Cardiac muscle cell (in vitro differentiated cells and primary cell): ENCODE measurements around the gene EXOC6. TPM values are rescaled to one million over a fixed set of nuclear protein-coding genes. Genes with fewer than 3 reads are reported as not detected.

Source experiments
- DNase-seq, 2 donors: peaks; one replicate each; pipeline versions ENCODE4 v3.0.0 to v3.0.0-alpha.2; 2010 to 2017; ENCODE audit warnings: low read depth in 1 of 2, low spot score in 1 of 2
- H3K27ac ChIP-seq: fragments of 200-600 bp; sonication (generic); 2 replicates; pipeline ENCODE4 v1.5.1; 2016
- H3K27me3 ChIP-seq: fragments of 200-600 bp; sonication (generic); 2 replicates; pipeline ENCODE4 v1.6.0; 2016; ENCODE audit warnings: control low read depth
- H3K36me3 ChIP-seq: fragments of 200-600 bp; sonication (generic); 2 replicates; pipeline ENCODE4 v1.5.1; 2016; ENCODE audit warnings: control low read depth
- H3K4me1 ChIP-seq: fragments of 200-600 bp; sonication (generic); 2 replicates; pipeline ENCODE4 v1.8.1; 2017; ENCODE audit warnings: low read depth, mild to moderate bottlenecking, mixed run types
- H3K4me3 ChIP-seq: fragments of 200-600 bp; sonication (generic); 2 replicates; pipeline ENCODE4 v1.5.1; 2016; ENCODE audit warnings: mild to moderate bottlenecking
- H3K9me3 ChIP-seq: fragments of 200-600 bp; sonication (generic); 2 replicates; pipeline ENCODE4 v1.5.1; 2017; ENCODE audit warnings: low read depth, mild to moderate bottlenecking, control low read depth
- polyA plus RNA-seq: library from polyadenylated mRNA; unstranded; fragments of >200 nt; fragmentation: Nextera tagmentation; extraction: Ambion mirVana; gene quantifications from 2 replicates; pipeline ENCODE4 v1.2.1, GENCODE V29; 2016
- total RNA-seq: library from RNA; depleted of rRNA; stranded (reverse); fragments of >200 nt; gene quantifications from 2 replicates; pipeline ENCODE4 v1.2.3, GENCODE V29; 2016
- TF ChIP-seq, protein P1 (sequence below): IDR thresholded peaks from 2 replicates; pipeline ENCODE4 v1.5.1; 2012; ENCODE audit warnings: low read depth, mild to moderate bottlenecking, low read length

The EXOC6 gene
- total and polyA plus RNA-seq, 2 experiments from 2014 or later: 5.7 to 6.3 TPM

DNA sequence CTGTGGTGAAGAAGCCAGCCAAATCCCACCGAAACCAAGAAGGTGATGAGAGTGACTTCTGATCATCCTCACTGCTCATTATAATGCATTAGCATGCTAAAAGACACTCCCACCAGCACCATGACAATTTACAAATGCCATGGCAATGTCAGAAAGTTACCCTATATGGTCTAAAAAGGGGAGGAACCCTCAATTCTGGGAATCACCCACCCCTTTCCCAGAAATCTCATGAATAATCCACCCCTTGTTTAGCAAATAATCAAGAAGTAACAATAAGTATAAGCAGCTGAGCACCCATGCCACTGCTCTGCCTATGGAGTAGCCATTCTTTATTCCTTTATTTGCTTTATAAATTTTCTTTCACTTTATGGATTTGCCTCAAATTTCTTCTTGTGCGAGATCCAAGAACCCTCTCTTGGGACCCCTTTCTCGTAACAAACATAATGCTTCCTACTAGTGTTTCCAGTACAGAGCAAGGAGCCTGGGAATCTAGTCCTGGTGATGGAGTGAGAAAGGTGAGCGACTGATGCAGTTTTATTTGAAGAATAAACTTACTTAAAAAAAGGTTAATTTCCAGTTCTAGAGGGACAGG lies 18.4 kb upstream of the EXOC6 start:
- no peak overlapping the region for H3K27ac ChIP-seq
- H3K4me3 ChIP-seq: no peak overlapping the region
- H3K4me1 ChIP-seq: no peaks in the 10 kb centered on the region
- TF ChIP-seq, protein P1, sequence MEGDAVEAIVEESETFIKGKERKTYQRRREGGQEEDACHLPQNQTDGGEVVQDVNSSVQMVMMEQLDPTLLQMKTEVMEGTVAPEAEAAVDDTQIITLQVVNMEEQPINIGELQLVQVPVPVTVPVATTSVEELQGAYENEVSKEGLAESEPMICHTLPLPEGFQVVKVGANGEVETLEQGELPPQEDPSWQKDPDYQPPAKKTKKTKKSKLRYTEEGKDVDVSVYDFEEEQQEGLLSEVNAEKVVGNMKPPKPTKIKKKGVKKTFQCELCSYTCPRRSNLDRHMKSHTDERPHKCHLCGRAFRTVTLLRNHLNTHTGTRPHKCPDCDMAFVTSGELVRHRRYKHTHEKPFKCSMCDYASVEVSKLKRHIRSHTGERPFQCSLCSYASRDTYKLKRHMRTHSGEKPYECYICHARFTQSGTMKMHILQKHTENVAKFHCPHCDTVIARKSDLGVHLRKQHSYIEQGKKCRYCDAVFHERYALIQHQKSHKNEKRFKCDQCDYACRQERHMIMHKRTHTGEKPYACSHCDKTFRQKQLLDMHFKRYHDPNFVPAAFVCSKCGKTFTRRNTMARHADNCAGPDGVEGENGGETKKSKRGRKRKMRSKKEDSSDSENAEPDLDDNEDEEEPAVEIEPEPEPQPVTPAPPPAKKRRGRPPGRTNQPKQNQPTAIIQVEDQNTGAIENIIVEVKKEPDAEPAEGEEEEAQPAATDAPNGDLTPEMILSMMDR: no peak
- no peaks in the 10 kb centered on the region for H3K27me3 ChIP-seq
- no peaks in the 10 kb centered on the region for H3K36me3 ChIP-seq
- H3K9me3 ChIP-seq: no peaks in the 10 kb centered on the region
- DNase-seq: no peak

DNA sequence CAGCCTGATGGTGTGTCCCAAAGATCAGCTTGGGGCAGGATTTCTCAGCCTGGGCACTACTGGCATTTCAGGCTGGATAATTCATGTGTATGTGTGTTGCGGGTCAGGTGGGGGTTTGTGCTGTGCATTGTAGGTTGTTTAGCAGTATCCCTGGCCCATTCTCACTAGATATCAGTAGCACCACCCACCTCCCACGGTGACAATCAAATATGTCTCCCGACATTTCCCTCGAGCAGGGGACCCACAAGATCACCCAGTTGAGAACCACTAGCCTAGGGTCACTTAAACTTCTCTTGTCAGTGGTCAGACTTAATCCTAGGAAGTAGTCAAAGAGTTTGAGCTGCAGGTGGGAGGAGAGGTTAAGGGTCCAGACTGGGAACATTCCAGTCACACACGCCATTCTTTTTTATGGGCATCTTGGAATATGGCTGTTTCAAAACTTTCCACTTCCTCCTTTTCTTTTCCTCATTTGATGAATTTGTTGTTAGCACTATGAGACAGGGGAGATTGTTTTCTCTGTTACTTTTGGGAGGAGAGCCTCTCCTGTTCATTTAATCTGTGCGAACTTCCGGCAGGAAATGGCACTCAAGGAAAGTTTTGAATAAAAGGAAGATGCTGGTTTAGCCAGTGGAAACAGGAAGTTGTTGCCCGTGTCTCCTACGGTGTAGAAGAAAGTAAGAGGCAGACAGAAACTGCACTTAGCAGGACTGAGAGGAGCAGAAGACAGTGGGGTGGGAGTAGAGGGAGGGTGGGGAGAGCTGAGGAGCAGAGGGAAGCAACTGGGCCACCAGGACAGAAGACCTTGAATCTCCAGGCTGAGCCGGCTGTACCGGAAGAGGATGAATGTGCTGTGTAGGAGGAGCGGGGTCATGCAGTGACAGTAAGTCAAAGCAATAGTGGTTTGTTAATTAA lies 17.6 kb upstream of the EXOC6 start:
- no peaks in the 10 kb centered on the region for H3K4me1 ChIP-seq
- no peaks in the 10 kb centered on the region for H3K36me3 ChIP-seq
- no peaks in the 10 kb centered on the region for H3K9me3 ChIP-seq
- TF ChIP-seq, protein P1: no peak
- H3K4me3 ChIP-seq: no peak overlapping the region
- no peak for DNase-seq
- no peaks in the 10 kb centered on the region for H3K27me3 ChIP-seq
- H3K27ac ChIP-seq: no peak overlapping the region

DNA sequence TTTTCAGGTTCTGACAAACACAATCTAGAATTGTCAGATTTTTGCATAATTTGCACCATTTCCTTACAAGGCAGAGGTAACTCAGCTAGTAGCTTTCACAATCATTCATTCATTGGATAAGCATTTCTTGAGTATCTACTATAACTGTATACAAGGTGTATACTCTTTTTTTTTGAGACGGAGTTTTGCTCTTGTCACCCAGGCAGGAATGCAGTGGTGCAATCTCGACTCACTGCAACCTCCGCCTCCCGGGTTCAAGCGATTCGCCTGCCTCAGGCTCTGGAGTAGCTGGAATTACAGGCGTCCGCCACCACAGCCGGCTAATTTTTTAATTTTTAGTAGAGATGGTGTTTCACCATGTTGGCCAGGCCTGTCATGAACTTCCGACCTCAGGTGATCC lies 16.2 kb upstream of the EXOC6 start:
- Histone ChIP-seq H3K27me3 (no peaks in the 10 kb centered on the region), H3K4me3 (no peak overlapping the region), H3K9me3 (no peaks in the 10 kb centered on the region), H3K36me3 (no peaks in the 10 kb centered on the region), H3K4me1 (no peaks in the 10 kb centered on the region), H3K27ac (no peak overlapping the region)
- DNase-seq: no peak
- TF ChIP-seq, protein P1: no peak

DNA sequence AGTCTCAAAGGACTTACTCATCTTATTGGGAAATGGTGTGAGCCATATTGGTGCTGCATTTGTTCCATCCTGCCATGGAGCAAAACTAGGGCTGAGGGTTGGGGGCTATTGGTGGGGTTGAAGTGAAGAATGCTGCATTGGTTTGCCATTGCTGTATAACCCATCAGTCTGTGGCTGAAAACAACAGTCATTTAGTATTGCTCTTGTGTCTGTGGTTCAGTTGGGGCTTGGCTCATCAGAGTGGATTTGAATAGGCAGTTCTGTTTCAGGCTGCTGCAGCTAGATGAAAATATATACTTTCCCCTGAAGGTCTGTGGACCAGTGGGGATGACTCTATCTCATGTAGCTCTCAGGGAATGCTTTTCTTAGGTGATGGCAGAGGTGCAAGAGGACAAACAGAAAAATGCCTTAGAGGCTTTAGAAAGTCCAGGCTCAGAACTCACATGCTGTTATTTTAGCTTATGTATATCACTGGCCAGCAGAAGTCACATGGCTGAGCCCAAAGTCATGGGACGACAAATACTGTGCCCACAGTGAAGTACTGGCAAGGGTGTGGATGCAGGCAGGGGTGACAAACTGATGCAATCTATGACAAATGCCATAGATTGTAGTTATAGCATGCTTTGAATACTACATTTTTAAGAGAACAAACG lies 15.2 kb upstream of the EXOC6 start:
- no peaks in the 10 kb centered on the region for H3K9me3 ChIP-seq
- H3K27me3 ChIP-seq: no peaks in the 10 kb centered on the region
- H3K27ac ChIP-seq: no peak overlapping the region
- no peak for DNase-seq
- TF ChIP-seq, protein P1: no peak
- no peaks in the 10 kb centered on the region for H3K4me1 ChIP-seq
- H3K4me3 ChIP-seq: no peak overlapping the region
- H3K36me3 ChIP-seq: no peaks in the 10 kb centered on the region

DNA sequence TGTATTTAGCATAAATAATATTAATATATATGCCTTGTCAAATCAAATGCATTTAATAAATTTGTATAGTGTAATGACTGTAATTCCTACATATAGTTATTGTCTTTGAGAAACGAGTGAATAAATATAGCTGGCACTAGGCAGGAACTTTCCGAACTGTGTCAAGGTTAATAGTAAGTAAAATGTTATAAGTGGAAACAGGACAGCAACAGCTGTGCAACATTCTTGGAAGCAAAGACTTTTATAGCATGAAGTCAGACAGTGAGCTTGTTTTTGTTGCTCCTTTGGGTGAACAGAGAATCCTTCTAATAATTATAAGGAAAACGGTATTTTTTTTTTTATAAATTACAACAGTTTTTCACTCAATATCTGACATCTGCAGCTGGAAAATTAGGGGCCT lies 14.0 kb upstream of the EXOC6 start:
- TF ChIP-seq, protein P1: no peak
- no peaks in the 10 kb centered on the region for H3K9me3 ChIP-seq
- no peak for DNase-seq
- no peak overlapping the region for H3K27ac ChIP-seq
- H3K4me1 ChIP-seq: no peaks in the 10 kb centered on the region
- H3K36me3 ChIP-seq: no peaks in the 10 kb centered on the region
- H3K4me3 ChIP-seq: no peak overlapping the region
- no peaks in the 10 kb centered on the region for H3K27me3 ChIP-seq
